Umbilical cord (tissue), 2 donors: Measurements from ENCODE around the gene ADAM10. TPM values are rescaled to one million over a fixed set of nuclear protein-coding genes. Genes with fewer than 3 reads are reported as not detected.

ENCODE experiments used
- DNase-seq: peaks from one replicate; pipeline ENCODE4 v3.0.0-alpha.2; 2015; ENCODE audit warnings: low spot score
- total RNA-seq: library from RNA; depleted of rRNA; stranded (reverse); fragments of >200 nt; gene quantifications from one replicate; pipeline ENCODE4 v1.2.3, GENCODE V29; 2014; ENCODE audit warnings: low replicate concordance; ENCODE audit not compliant: insufficient read depth

The ADAM10 gene
- total RNA-seq, 1 donor from 2014 or later, result 104 TPM

GRCh38 chr15:58715266-58715917, 34.1 kb downstream of the ADAM10 start:
- no peak for DNase-seq

GRCh38 chr15:58710701-58711100, 38.8 kb downstream of the ADAM10 start:
- no peak for DNase-seq

- no peak for DNase-seq
These were observed 42.1 kb downstream of the ADAM10 start for GRCh38 chr15:58707397-58707796.

GRCh38 chr15:58705105-58705504, 44.4 kb downstream of the ADAM10 start:
- no peak for DNase-seq

DNA sequence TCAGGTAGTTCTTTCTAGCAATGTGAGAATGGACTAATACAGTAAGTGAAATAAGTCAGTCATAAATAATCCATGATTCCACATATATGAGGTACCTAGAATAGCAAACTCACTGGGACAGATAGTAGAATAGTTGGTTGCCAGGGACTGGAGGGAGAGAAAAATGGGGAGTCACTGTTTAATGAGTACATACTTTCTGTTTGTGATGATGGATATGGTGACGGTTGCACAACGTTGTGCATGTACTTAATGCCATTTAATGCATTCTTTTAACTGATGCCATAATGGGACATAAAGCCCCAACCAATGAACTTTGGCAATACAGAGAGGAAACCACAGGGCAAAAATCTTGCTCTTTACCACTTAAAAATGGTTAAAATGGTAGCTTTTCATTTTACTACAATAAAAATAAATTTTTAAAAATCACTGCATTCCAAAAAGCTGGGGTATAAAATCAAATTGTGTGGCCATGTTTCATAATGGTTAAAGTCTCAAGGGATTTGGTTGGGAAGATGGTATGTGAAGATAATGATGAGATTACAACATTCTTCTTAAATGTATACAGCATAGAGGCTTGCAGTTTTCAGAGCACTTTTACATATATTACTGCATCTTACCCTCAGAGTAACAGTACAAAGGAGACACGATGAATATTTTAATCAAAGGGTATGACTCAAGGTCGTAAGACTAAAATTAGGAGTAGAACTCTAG, 45.2 kb downstream of the ADAM10 start:
- DNase-seq, result no peak

GRCh38 chr15:58703610-58704009, 45.9 kb downstream of the ADAM10 start:
- no peak for DNase-seq

GRCh38 chr15:58702233-58702632, 47.3 kb downstream of the ADAM10 start:
- DNase-seq, result no peak

- DNase-seq, result no peak
These were observed 48.1 kb downstream of the ADAM10 start for GRCh38 chr15:58701376-58701775.

DNA sequence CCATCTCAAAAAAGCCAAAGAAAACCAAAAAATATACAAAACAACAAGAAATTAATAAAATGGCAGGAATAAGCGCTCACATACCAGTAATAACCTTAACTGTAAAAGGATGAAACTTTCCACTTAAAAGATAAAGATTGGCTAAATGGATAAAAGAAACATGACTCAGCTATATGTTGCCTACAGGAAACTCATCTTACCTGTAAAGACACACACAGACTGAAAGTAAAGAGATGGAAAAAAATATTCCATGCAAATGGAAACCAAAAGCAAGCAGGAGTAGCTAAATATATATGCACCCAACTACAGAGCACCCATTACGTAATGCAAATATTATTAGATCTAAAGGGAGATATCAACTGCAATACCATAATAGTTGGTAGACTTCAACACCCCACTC, 49.7 kb downstream of the ADAM10 start:
- no peak for DNase-seq

DNA sequence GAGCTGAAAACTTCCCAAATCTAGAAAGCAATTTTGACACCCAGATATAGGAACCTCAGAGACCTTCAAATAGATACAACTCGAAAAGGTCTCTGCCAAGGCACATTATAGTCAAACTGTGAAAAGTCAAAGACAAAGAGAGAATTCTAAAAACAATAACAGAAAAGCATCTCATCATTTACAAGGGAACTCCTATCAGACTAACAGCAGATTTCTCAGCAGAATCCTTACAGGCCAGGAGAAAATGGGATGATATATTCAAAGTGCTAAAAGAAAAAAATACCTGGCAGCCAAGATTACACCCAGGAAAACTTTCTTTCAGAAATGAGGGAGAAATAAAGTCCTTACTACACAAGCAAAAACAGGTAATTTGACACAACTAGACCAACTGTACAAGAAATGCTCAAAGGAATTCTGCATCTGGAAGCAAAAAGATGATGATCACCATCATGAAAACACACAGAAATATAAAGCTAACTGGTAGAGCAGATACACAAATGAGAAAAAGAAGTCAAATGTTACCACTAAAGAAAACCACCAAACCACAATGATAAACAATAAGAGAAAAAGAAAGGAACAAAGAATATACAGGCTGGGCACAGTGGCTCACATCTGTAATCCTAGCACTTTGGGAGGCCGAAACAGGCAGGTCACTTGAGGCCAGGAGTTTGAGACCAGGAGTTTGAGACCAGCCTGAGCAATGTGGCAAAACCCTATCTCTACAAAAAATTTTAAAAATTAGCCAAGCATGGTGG, 50.4 kb downstream of the ADAM10 start:
- no peak for DNase-seq

GRCh38 chr15:58697220-58697619, 52.3 kb downstream of the ADAM10 start:
- no peak for DNase-seq

- DNase-seq, result no peak
These were observed 52.8 kb downstream of the ADAM10 start for GRCh38 chr15:58696738-58697137.

- peak; percentile 10 for DNase-seq
These were observed 54.7 kb downstream of the ADAM10 start for GRCh38 chr15:58694641-58695398.

DNA sequence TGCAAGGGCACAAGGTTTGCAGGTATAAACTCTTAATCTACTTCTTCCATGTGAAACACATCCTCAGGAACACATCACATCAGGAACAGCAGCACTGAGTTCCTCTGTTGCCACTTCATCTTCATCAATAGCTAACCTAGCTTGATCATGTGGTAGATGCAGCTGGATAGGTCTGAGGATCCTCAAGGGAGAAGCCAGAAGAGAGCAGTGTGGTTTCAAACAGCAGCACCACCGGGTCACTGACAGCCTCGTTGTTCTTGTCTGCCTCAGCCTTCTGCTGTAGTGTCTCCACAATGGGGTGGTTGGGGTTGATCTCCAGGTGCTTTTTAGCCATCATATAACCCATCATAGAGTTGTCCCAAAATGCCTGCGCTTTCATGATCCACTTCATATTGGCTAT, 58.8 kb downstream of the ADAM10 start:
- no peak for DNase-seq

GRCh38 chr15:58689646-58690045, 59.9 kb downstream of the ADAM10 start:
- DNase-seq, result no peak

- no peak for DNase-seq
These were observed 63.2 kb downstream of the ADAM10 start for GRCh38 chr15:58686286-58686685.

DNA sequence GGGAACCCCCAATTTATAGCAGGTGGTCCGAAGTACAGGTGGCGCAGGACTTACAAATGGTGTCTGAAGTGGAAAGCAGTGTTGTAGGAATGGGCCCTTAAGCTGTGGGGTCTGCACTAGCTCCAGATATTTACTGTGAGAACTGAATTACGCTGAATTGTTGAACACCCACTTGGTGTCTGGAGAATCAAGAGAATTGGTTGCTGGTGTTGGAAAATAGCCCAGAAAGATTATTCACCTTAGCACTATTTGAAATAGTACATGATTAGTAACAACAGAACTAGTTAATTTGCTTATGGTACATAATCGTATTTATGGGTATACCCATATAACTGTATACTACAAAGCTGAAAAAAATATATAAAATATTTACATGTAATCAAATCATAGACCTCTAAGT, 64.8 kb downstream of the ADAM10 start:
- no peak for DNase-seq

- no peak for DNase-seq
These were observed 65.3 kb downstream of the ADAM10 start for GRCh38 chr15:58684036-58684710.

DNA sequence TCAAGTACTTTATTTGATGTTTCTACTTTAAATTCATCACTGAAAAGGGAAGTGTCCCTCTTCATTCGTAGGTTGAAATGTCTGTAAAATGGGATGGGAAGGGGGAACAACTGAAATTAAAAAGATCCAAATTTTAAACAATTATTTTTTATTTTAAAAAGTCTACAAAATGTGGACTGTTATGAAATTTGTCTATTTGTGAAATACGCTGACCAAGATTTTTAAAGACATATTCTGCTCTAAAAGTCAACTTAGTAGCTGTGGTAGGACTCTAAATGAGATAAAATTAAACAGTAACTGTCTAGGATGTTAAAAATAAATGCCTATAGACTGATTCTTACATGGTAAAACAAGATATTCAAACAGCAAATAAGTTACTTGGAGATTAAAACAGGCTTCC, 67.3 kb downstream of the ADAM10 start:
- DNase-seq, result no peak

DNA sequence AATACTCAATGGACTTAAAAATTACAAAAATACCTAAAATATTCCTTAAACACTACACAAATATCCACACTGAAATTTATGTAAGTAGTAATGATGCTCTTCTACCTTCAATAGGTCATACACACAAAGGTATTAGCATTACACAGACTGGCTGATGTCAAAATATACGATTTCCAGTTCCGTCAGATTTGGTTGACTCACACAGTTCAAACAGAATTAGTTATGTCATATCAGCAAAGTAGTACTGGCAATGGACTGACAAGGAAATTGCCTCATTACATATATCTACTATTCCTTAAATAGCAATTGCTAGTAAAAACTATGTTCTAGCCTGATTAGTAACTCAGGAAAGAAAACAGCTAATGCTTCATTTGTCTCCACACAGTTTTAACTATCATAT, 70.8 kb downstream of the ADAM10 start:
- DNase-seq, result peak; percentile 21

- DNase-seq, result no peak
These were observed 72.1 kb downstream of the ADAM10 start for GRCh38 chr15:58677426-58677825.
